ENCODE results near the gene PAPPA.

PAPPA gene

DNA sequence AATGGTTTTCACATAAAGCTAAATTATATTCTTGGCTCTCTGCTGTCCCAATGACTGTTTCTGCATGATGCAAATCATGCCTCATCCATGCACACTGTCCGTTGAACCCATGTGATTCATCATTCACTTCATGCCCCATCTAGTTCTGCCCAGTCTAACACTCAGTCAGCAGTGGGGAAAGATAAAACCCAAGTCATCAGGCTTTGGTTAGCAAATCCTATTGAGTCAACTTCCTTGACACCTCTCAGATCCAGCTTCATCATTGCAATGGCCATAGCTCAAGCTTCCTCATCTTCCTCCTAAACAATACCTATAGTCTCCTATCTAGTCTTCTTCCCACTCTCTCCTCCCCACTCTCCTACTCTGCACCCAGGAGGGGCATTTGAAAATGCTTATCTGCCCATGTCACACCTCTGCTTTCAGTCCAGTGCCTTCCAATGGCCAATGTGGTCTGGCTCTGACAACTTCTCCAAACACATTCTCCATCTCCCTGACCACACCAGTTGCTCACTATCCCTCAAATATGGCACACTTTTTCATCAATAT lies 267.5 kb downstream of the PAPPA start:
- no peak overlapping the region for H3K4me3 ChIP-seq (replicated peaks; ENCODE audit: low read depth, low read length)
- no peak for DNase-seq (ENCODE audit: extremely low read depth, low read depth)

DNA sequence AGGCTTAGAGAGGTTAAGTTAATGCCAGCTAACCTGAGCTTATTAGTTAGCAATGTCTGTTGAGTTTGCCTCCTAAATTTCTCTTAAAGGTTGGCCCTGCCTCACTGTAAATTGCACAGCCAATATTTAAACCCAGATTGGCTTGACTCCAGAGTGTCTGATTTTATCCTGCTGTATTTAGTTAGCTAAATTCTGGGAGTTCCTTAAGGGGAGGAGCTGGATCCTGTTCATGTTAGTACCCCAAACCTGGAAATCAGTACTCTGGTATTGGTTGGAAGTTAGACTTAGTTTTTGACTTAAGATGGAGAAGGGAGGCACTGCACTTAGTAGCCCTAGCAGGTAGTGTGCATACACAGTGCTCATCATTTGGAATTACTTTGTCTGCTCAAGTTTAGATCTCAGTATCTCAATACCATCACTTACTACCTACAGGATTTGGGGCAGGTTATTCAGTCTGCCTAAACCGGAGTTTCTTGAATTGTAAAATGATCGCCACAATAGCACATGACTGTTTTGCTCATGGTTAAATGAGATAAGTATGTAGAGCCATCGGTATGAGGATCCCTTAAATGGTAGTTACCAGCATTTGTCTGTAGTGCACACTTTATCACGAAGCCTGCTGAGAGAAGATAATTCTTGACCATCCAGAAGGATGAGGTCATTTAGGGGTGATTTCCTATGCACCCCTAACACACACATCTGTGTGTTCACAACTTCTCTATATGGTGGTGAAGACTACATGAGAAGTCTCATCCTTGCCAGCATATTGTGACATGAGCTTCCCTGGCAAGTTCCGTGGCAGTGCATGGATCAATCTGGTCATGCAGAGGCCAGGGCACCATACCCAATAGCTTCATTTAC lies 268.8 kb downstream of the PAPPA start:
- no peak for DNase-seq (ENCODE audit: extremely low read depth, low read depth)
- H3K4me3 ChIP-seq (replicated peaks; ENCODE audit: low read depth, low read length): no peak overlapping the region
- TF ChIP-seq, protein P1, sequence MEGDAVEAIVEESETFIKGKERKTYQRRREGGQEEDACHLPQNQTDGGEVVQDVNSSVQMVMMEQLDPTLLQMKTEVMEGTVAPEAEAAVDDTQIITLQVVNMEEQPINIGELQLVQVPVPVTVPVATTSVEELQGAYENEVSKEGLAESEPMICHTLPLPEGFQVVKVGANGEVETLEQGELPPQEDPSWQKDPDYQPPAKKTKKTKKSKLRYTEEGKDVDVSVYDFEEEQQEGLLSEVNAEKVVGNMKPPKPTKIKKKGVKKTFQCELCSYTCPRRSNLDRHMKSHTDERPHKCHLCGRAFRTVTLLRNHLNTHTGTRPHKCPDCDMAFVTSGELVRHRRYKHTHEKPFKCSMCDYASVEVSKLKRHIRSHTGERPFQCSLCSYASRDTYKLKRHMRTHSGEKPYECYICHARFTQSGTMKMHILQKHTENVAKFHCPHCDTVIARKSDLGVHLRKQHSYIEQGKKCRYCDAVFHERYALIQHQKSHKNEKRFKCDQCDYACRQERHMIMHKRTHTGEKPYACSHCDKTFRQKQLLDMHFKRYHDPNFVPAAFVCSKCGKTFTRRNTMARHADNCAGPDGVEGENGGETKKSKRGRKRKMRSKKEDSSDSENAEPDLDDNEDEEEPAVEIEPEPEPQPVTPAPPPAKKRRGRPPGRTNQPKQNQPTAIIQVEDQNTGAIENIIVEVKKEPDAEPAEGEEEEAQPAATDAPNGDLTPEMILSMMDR (IDR thresholded peaks at IDR 0.05; ENCODE audit: low read depth, low read length, missing control alignments): no peak

More for the DNA sequence above, 267.5 kb downstream of the PAPPA start:
- TF ChIP-seq, protein P1 (IDR thresholded peaks at IDR 0.05; ENCODE audit: low read depth, low read length, missing control alignments): no peak

DNA sequence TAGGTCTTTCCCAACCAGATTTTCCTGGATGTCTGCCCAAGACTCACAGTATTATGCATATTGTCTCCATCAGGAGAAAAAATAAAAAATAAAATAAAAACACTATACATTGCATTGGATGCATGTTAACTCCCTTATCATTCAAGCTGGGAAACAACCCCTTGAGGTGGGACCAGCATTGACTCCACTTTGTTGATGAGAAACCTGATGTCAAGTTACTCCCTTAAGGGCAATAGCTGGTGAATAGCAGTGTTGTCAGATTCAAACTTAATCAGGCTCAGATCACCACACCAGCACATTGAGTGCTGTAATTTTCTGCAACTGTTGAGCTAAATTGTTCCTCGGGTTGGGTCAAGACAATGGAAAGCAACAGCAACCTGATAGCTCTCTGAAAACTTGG lies 269.6 kb downstream of the PAPPA start:
- no peak for DNase-seq (ENCODE audit: extremely low read depth, low read depth)
- TF ChIP-seq, protein P1 (IDR thresholded peaks at IDR 0.05; ENCODE audit: low read depth, low read length, missing control alignments): no peak
- H3K4me3 ChIP-seq (replicated peaks; ENCODE audit: low read depth, low read length): no peak overlapping the region

DNA sequence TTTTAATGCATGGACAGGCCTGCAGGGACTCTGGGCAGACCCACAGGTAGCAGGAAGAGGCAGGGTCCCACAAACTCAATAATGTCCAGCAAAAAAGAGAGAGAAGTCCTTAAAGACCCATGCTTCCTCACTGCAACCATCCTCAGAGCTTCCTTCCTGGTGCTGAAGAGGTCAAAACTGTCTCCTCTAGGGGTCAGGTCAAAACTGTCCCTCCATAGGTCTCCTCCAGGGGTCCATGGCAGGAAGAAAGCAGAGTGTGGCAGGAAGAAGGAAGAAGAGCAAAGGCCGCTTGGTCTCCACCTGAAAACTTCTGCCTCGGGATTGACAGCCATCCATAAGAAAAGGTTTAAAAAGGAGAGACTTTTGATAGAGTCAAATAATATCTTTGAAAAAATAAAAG lies 271.7 kb downstream of the PAPPA start:
- TF ChIP-seq, protein P1 (IDR thresholded peaks at IDR 0.05; ENCODE audit: low read depth, low read length, missing control alignments): no peak
- no peak for DNase-seq (ENCODE audit: extremely low read depth, low read depth)
- H3K4me3 ChIP-seq (replicated peaks; ENCODE audit: low read depth, low read length): no peak overlapping the region

DNA sequence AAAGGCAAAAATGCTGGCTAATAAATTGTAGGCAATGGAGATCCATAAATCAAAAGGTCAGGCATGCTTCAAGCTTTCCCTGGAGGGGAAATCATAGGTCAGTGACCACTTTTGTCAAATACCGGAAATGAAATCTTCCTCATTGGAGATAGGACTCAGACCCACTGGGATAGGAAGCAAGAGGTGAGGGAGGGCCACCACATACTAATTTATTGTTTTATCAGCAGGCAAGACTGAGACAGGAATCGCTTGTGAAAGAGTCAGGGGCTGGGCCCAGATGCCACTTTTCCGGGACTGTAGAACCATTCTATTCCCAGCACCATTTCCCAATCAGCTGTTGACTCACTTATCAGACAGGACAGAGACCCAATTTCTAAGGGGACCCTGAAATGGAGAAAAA lies 277.3 kb downstream of the PAPPA start:
- H3K4me3 ChIP-seq (replicated peaks; ENCODE audit: low read depth, low read length): no peak overlapping the region
- TF ChIP-seq, protein P1 (IDR thresholded peaks at IDR 0.05; ENCODE audit: low read depth, low read length, missing control alignments): no peak
- no peak for DNase-seq (ENCODE audit: extremely low read depth, low read depth)

DNA sequence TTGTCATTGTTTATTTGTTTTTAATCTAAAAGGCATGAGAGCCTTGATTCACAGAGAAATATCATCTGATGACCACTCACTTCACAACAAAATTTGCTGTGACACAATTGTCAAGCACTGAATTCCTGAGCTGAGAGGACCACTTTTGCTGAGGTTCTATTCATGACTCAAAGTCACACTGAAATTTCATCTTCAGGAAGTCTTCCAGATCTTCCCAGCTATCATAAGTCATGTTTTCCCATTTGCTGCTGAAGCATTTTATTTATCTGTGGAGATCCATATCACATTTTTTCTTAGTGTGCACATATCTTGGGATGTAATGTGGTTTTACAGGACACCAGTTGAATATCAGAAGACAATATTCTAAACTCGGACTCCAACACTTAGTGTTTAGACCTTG lies 278.5 kb downstream of the PAPPA start:
- TF ChIP-seq, protein P1 (IDR thresholded peaks at IDR 0.05; ENCODE audit: low read depth, low read length, missing control alignments): no peak
- H3K4me3 ChIP-seq (replicated peaks; ENCODE audit: low read depth, low read length): no peak overlapping the region
- no peak for DNase-seq (ENCODE audit: extremely low read depth, low read depth)
